ENCODE measurements around the gene ARPC5. TPM values are rescaled to one million over a fixed set of nuclear protein-coding genes. Genes with fewer than 3 reads are reported as not detected.

ARPC5 gene
- total and polyA plus RNA-seq, 10 of the 15 experiments (the other 5 are each of a cell fraction or from before 2014, with no cell fraction given) = 238 to 784 (median 309) TPM

DNA sequence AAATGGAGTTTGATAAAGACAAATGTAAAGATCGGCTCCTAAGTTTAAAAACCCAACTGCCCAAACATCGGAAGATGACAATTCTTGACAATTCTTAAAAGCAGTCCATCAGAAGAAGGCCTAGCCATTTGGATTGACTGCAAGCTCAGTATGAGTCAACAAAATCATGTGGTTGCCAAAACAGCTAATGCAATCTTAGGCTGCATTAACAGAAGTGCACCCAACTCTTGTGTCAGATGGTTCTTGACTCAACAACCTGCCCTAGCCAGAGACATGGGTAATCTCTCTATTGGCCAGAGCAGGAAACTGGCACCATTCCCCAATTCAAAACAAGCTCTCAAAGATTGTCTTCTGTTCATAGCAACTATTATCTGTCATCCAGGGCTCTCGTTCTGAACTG, 35.4 kb downstream of the ARPC5 start:
- FAIRE-seq = no peak
- TF ChIP-seq, protein P1, sequence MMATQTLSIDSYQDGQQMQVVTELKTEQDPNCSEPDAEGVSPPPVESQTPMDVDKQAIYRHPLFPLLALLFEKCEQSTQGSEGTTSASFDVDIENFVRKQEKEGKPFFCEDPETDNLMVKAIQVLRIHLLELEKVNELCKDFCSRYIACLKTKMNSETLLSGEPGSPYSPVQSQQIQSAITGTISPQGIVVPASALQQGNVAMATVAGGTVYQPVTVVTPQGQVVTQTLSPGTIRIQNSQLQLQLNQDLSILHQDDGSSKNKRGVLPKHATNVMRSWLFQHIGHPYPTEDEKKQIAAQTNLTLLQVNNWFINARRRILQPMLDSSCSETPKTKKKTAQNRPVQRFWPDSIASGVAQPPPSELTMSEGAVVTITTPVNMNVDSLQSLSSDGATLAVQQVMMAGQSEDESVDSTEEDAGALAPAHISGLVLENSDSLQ (IDR thresholded peaks at IDR 0.05) = peak; percentile 44; the same call in 1 of the 2 replicates
- TF ChIP-seq RUNX3 (IDR thresholded peaks at IDR 0.05; ENCODE audit: low read length) (peak; percentile 31; the same call in 1 of the 2 replicates), HDAC6 (IDR thresholded peaks at IDR 0.05; ENCODE audit: unreplicated experiment) (no peak)
- TF ChIP-seq, protein P2, sequence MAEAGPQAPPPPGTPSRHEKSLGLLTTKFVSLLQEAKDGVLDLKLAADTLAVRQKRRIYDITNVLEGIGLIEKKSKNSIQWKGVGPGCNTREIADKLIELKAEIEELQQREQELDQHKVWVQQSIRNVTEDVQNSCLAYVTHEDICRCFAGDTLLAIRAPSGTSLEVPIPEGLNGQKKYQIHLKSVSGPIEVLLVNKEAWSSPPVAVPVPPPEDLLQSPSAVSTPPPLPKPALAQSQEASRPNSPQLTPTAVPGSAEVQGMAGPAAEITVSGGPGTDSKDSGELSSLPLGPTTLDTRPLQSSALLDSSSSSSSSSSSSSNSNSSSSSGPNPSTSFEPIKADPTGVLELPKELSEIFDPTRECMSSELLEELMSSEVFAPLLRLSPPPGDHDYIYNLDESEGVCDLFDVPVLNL (IDR thresholded peaks at IDR 0.05; ENCODE audit: low read depth, low read length) = no peak
- TF ChIP-seq, protein P3, sequence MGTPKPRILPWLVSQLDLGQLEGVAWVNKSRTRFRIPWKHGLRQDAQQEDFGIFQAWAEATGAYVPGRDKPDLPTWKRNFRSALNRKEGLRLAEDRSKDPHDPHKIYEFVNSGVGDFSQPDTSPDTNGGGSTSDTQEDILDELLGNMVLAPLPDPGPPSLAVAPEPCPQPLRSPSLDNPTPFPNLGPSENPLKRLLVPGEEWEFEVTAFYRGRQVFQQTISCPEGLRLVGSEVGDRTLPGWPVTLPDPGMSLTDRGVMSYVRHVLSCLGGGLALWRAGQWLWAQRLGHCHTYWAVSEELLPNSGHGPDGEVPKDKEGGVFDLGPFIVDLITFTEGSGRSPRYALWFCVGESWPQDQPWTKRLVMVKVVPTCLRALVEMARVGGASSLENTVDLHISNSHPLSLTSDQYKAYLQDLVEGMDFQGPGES (IDR thresholded peaks at IDR 0.05) = no peak
- no peaks in the 10 kb centered on the region for H3K79me2 ChIP-seq (ENCODE audit: control insufficient read depth, insufficient read depth, low read length)
- no peak overlapping the region for H3K27ac ChIP-seq (ENCODE audit: control insufficient read depth, insufficient read depth)
- intact Hi-C loops (cut with micrococcal nuclease; ENCODE audit: unreplicated experiment) = loop anchor here (5.0 kb wide), 1 partner anchor 242 kb away; no protein-coding TSS in a partner anchor
- no peak for ATAC-seq
- no peak overlapping the region for H3K4me2 ChIP-seq (ENCODE audit: control insufficient read depth, insufficient read depth)
- in situ Hi-C loops (cut with MboI) = no loop called here
- H3K4me1 ChIP-seq (ENCODE audit: control insufficient read depth, insufficient read depth, low read length) = peaks cover 41% of the 10 kb centered on the region
- SMC1A ChIA-PET (ENCODE audit: uncharacterized antibody, unreplicated experiment) = interaction anchor here (0.6 to 12.6 kb wide), 10 partner anchors 9 to 116 kb away, joined by 3 to 363 read pairs (median 3); partner anchors contain the start of gene NCF2
- no peaks in the 10 kb centered on the region for H3K36me3 ChIP-seq (ENCODE audit: control insufficient read depth in 2 of 2, insufficient read depth in 2 of 2, low read length in 1 of 2)
- DNase-seq (ENCODE audit: low read depth, low spot score) = no peak
- RAD21 ChIA-PET (ENCODE audit: unreplicated experiment) = interaction anchor here (0.8 to 8.5 kb wide), 4 partner anchors 9 to 127 kb away, joined by 3 to 188 read pairs (median 10); partner anchors contain the start of genes NCF2 and SMG7
- no peak overlapping the region for H3K9ac ChIP-seq (ENCODE audit: control insufficient read depth, insufficient read depth, low read length)
- H2AFZ ChIP-seq (ENCODE audit: control insufficient read depth, low read depth, low read length) = no peak overlapping the region
- no TSS peak for BruUV-seq (replicated peaks)
- CTCF ChIA-PET = interaction anchor here (1.6 to 4.2 kb wide), 3 partner anchors 11 to 84 kb away, joined by 5 to 30 read pairs (median 9); partner anchors contain the start of gene NCF2
- no peaks in the 10 kb centered on the region; the same call in 1 of the 3 replicates for H3K9me3 ChIP-seq (replicated peaks; ENCODE audit: control insufficient read depth, insufficient read depth, low read length)
- WGBS (ENCODE audit: insufficient coverage, insufficient replicate concordance, low lambda C conversion rate, missing lambda C conversion rate) = 98% methylated on average over 3 of the region's 3 CpGs
- H3K4me3 ChIP-seq = no peak overlapping the region
- no peaks in the 10 kb centered on the region for H4K20me1 ChIP-seq (ENCODE audit: control insufficient read depth, insufficient read depth)
- POLR2A ChIA-PET = interaction anchor here (1.1 to 1.8 kb wide), 3 partner anchors 9 to 13 kb away, joined by 3 to 21 read pairs (median 7); partner anchors contain the start of gene NCF2
- no peaks in the 10 kb centered on the region for H3K27me3 ChIP-seq (replicated peaks in 1 of 2; ENCODE audit: control insufficient read depth in 2 of 2, insufficient read depth in 2 of 2, low read length in 1 of 2)

All from GM12878 (cell line).